Sigmoid colon (tissue), 3 donors: ENCODE measurements around the gene NR2F6.

Experiments
- CTCF ChIP-seq, 4 experiments: fragments of 450-650 bp in 3 of 4; fragments of 200-600 bp in 1 of 4; IDR thresholded peaks; one replicate each; pipeline ENCODE4 v1.5.1; 2016 to 2019; ENCODE audit warnings: antibody characterized with exemption in 4 of 4, mild to moderate bottlenecking in 3 of 4, moderate library complexity in 2 of 4
- POLR2A ChIP-seq, 2 donors: fragments of 450-650 bp; IDR thresholded peaks; one replicate each; pipeline ENCODE4 v1.6.1; 2016; ENCODE audit warnings: antibody characterized with exemption in 2 of 2, mild to moderate bottlenecking in 2 of 2, moderate library complexity in 2 of 2

GRCh38 chr19:17266026-17266425 is 20.3 kb upstream of the NR2F6 start:
- TF ChIP-seq CTCF (IDR thresholded peaks at IDR 0.05) = no peak
- TF ChIP-seq POLR2A (IDR thresholded peaks at IDR 0.05) = no peak
